Gastroesophageal sphincter (tissue), 4 donors: ENCODE data around the gene SOHLH1. TPM values are rescaled to one million over a fixed set of nuclear protein-coding genes. Genes with fewer than 3 reads are reported as not detected.

Experiments
- ATAC-seq: fragments of 150-250 bp; one replicate; pipeline ENCODE4 v1.9.1; 2016; ENCODE audit warnings: mild to moderate bottlenecking, moderate library complexity
- H3K27ac ChIP-seq, 4 donors: fragments of 200-600 bp; sonication (generic) in 3 of 4; 1 replicate in 3 of 4; 2 replicates in 1 of 4; pipeline ENCODE4 v1.5.1; 2016 to 2019
- H3K27me3 ChIP-seq: fragments of 200-600 bp; sonication (generic); one replicate; pipeline ENCODE4 v1.5.1; 2019
- H3K36me3 ChIP-seq, 2 donors: fragments of 200-600 bp; sonication (generic); one replicate each; pipeline ENCODE4 v1.5.1; 2019; ENCODE audit warnings: control low read depth in 1 of 2
- H3K4me1 ChIP-seq, 3 donors: fragments of 200-600 bp; sonication (generic); 1 replicate in 2 of 3; 2 replicates in 1 of 3; pipeline ENCODE4 v1.5.1; 2016 to 2019; ENCODE audit warnings: control low read depth in 2 of 3
- H3K4me3 ChIP-seq, 2 donors: fragments of 200-600 bp; sonication (generic); one replicate each; pipeline ENCODE4 v1.5.1; 2019; ENCODE audit warnings: mild to moderate bottlenecking in 1 of 2, moderate library complexity in 1 of 2
- H3K9me3 ChIP-seq, 3 donors: fragments of 200-600 bp; sonication (generic); one replicate each; pipeline ENCODE4 v1.5.1; 2017 to 2019; ENCODE audit warnings: control low read depth in 2 of 3
- CTCF ChIP-seq, 4 experiments: fragments of 200-600 bp in 2 of 4; fragments of 450-650 bp in 2 of 4; sonication (generic) in 1 of 4; IDR thresholded peaks; one replicate each; pipeline ENCODE4 v1.5.1; 2017 to 2019; ENCODE audit warnings: antibody characterized with exemption in 4 of 4, mild to moderate bottlenecking in 2 of 4, moderate library complexity in 2 of 4
- EP300 ChIP-seq: sonication (generic); formaldehyde crosslinking; IDR thresholded peaks from one replicate; pipeline ENCODE4 v1.6.1; 2017; ENCODE audit warnings: antibody characterized with exemption, mild to moderate bottlenecking
- POLR2A ChIP-seq, 2 donors: fragments of 450-650 bp; IDR thresholded peaks; one replicate each; pipeline ENCODE4 v1.6.1; 2017; ENCODE audit warnings: antibody characterized with exemption in 2 of 2, mild to moderate bottlenecking in 2 of 2, moderate library complexity in 1 of 2
- POLR2AphosphoS5 ChIP-seq: sonication (generic); formaldehyde crosslinking; IDR thresholded peaks from one replicate; pipeline ENCODE4 v1.6.1; 2017; ENCODE audit warnings: antibody characterized with exemption
- WGBS, 2 donors: methylation state at CpG; one replicate each; pipeline ENCODE4 v1.1.5; 2018; ENCODE audit warnings: low coverage in 1 of 2; 5-methylcytosine and 5-hydroxymethylcytosine counted together
- total RNA-seq, 4 donors: library from RNA; depleted of rRNA; stranded (reverse); fragments of >200 nt; gene quantifications; one replicate each; pipeline ENCODE4 v1.1.0, GENCODE V29; 2016

Gene SOHLH1
- total RNA-seq, 4 donors from 2014 or later, result not detected

- Histone ChIP-seq H3K4me1 (no peaks in the 10 kb centered on the region), H3K27ac (no peak overlapping the region), H3K36me3 (no peaks in the 10 kb centered on the region), H3K9me3 (peaks cover 0 to 56% (median 0%) of the 10 kb centered on the region in 3 donors), H3K4me3 (no peak overlapping the region), H3K27me3 (peaks cover 9% of the 10 kb centered on the region)
- ATAC-seq, result no peak
- WGBS, 2 donors, result 70 to 73% methylated on average over 6 to 10 of the region's 10 CpGs
- TF ChIP-seq POLR2A (IDR thresholded peaks at IDR 0.05) (no peak), POLR2AphosphoS5 (no peak), CTCF (IDR thresholded peaks at IDR 0.05) (no peak), EP300 (no peak)
Observed at GRCh38 chr9:135648494-135649410, 50.5 kb downstream of the SOHLH1 start.

- H3K4me1 ChIP-seq, result no peaks in the 10 kb centered on the region
- H3K9me3 ChIP-seq, result peaks cover 0 to 65% (median 0%) of the 10 kb centered on the region in 3 donors
- H3K27ac ChIP-seq, result no peak overlapping the region
- TF ChIP-seq POLR2AphosphoS5 (no peak), EP300 (no peak), CTCF (IDR thresholded peaks at IDR 0.05) (no peak), POLR2A (IDR thresholded peaks at IDR 0.05) (no peak)
- peaks cover 9% of the 10 kb centered on the region for H3K27me3 ChIP-seq
- H3K36me3 ChIP-seq, result no peaks in the 10 kb centered on the region
- 75 to 84% methylated on average over 2 to 3 of the region's 4 CpGs for WGBS, 2 donors
- no peak for ATAC-seq
- H3K4me3 ChIP-seq, result no peak overlapping the region
Observed at GRCh38 chr9:135647884-135648283, 51.4 kb downstream of the SOHLH1 start.

GRCh38 chr9:135644631-135645218 lies 54.6 kb downstream of the SOHLH1 start:
- no peak for TF ChIP-seq POLR2A (IDR thresholded peaks at IDR 0.05)
- TF ChIP-seq CTCF (IDR thresholded peaks at IDR 0.05), result no peak
- TF ChIP-seq POLR2AphosphoS5, result no peak
- TF ChIP-seq EP300, result no peak
- Histone ChIP-seq H3K9me3 (peaks cover 0 to 66% (median 0%) of the 10 kb centered on the region in 3 donors), H3K4me1 (no peaks in the 10 kb centered on the region), H3K36me3 (no peaks in the 10 kb centered on the region), H3K27ac (no peak overlapping the region), H3K4me3 (no peak overlapping the region), H3K27me3 (peaks cover 17% of the 10 kb centered on the region)
- 80% methylated on average over 5 of the region's 5 CpGs; no CpG with 5 or more reads in 1 of the 2 donors for WGBS, 2 donors
- ATAC-seq, result no peak

Other genes starting within 250 kb of the SOHLH1 start
- gene PPP1R26, start 219.7 kb downstream of the SOHLH1 start, total RNA-seq, result 10 to 100 TPM; 10.9 to 25.0 (median 14.4) TPM
- 10 to 100 TPM; 21.4 to 37.6 (median 25.6) TPM for gene MRPS2, start 198.8 kb downstream of the SOHLH1 start, total RNA-seq
- gene LCN1, start 178.0 kb downstream of the SOHLH1 start, total RNA-seq, result not detected
- gene OBP2A, start 153.4 kb downstream of the SOHLH1 start, total RNA-seq, result not detected
- gene PAEP, start 137.7 kb downstream of the SOHLH1 start, total RNA-seq, result not detected
- gene GLT6D1, start 59.9 kb downstream of the SOHLH1 start, total RNA-seq, result not detected
- not detected for gene LCN9, start 36.2 kb downstream of the SOHLH1 start, total RNA-seq
- under 1 TPM in 1 of 4 donors, not detected in 3; 0.19 TPM for gene KCNT1, start 2.7 kb upstream of the SOHLH1 start, total RNA-seq
- gene CAMSAP1, start 208.1 kb upstream of the SOHLH1 start, total RNA-seq, result 10 to 100 TPM; 27.5 to 49.2 (median 28.2) TPM